Panc1 (cell line): ENCODE measurements around the gene TSC1. TPM values are rescaled to one million over a fixed set of nuclear protein-coding genes. Genes with fewer than 3 reads are reported as not detected.

Experiments
- ATAC-seq: fragments of 200-7000 bp; cut with Tn5 transposase; 2 replicates; pipeline ENCODE4 v1.9.1; 2020; ENCODE audit warnings: mild to moderate bottlenecking, moderate library complexity
- BruUV-seq: library from RNA; stranded (reverse); fragments of 400-500 nt; replicated peaks from 2 replicates; lab custom pipeline; 2021; lab: Mats Ljungman, UMichigan
- CTCF ChIA-PET: fragments of 300-600 bp; sonication (Branson Sonifier 250); formaldehyde crosslinking; loops from one replicate; lab custom pipeline; 2022; ENCODE audit warnings: antibody characterized with exemption; lab: Charles Lee
- POLR2A ChIA-PET: fragments of 300-600 bp; sonication (Branson Sonifier 250); formaldehyde crosslinking; loops from one replicate; lab custom pipeline; 2022; ENCODE audit warnings: antibody characterized with exemption; lab: Charles Lee
- DNase-seq: peaks from one replicate; pipeline ENCODE4 v3.0.0-alpha.2; 2010; ENCODE audit warnings: low read depth, low spot score
- H3K27ac ChIP-seq: 2 replicates; pipeline ENCODE4 v1.5.1; 2011; ENCODE audit warnings: mild to moderate bottlenecking, low read length, inconsistent platforms
- H3K27me3 ChIP-seq: fragments of 200-500 bp; sonication (Bioruptor generic); 2 replicates; pipeline ENCODE4 v1.6.0; 2014; ENCODE audit warnings: low read length, inconsistent platforms; ENCODE audit not compliant: control insufficient read depth, insufficient read depth
- H3K36me3 ChIP-seq: fragments of 200-500 bp; sonication (Bioruptor generic); 2 replicates; pipeline ENCODE4 v1.5.1; 2014; ENCODE audit warnings: inconsistent platforms, mild to moderate bottlenecking, low read length, moderate library complexity; ENCODE audit not compliant: control insufficient read depth, insufficient read depth
- H3K4me1 ChIP-seq: 2 replicates; pipeline ENCODE4 v1.5.1; 2011; ENCODE audit warnings: inconsistent platforms, mild to moderate bottlenecking, low read length, moderate library complexity; ENCODE audit not compliant: control insufficient read depth, insufficient read depth
- H3K4me3 ChIP-seq, 2 experiments: 2 replicates each; pipeline ENCODE4 v1.5.1; 2011 to 2012; ENCODE audit warnings: low read depth in 2 of 2, low read length in 2 of 2, mild to moderate bottlenecking in 2 of 2, inconsistent platforms in 1 of 2, moderate library complexity in 1 of 2
- H3K9me3 ChIP-seq: fragments of 200-500 bp; sonication (Bioruptor generic); 2 replicates; pipeline ENCODE4 v1.5.1; 2014; ENCODE audit warnings: low read depth, mild to moderate bottlenecking, inconsistent platforms, low read length, moderate library complexity; ENCODE audit not compliant: control insufficient read depth, insufficient read depth
- CTCF ChIP-seq: fragments of 450-650 bp; IDR thresholded peaks from 2 replicates; pipeline ENCODE4 v1.5.1; 2017; ENCODE audit warnings: mild to moderate bottlenecking
- POLR2AphosphoS5 ChIP-seq: IDR thresholded peaks from 2 replicates; pipeline ENCODE4 v1.6.1; 2012; ENCODE audit warnings: mild to moderate bottlenecking, low read depth, low read length, moderate library complexity
- REST ChIP-seq, 2 experiments: IDR thresholded peaks; 2 replicates each; pipeline ENCODE4 v1.6.1; 2011 to 2012; ENCODE audit warnings: low read depth in 2 of 2, control low read depth in 1 of 2, low read length in 1 of 2, mild to moderate bottlenecking in 1 of 2, moderate library complexity in 1 of 2; ENCODE audit not compliant: insufficient read depth in 1 of 2
- SIN3A ChIP-seq: IDR thresholded peaks from 2 replicates; pipeline ENCODE4 v1.6.1; 2012; ENCODE audit warnings: low read depth, mild to moderate bottlenecking, low read length, moderate library complexity, borderline replicate concordance; ENCODE audit not compliant: insufficient read depth
- TCF7L2 ChIP-seq: IDR thresholded peaks from 2 replicates; pipeline ENCODE4 v1.6.1; 2011; ENCODE audit warnings: mild to moderate bottlenecking, low read depth, low read length, inconsistent platforms
- in situ Hi-C: cut with HindIII; loops from 2 replicates; pipeline ENCODE4 v1.10.0; 2016; ENCODE audit warnings: low sequenced_read_pairs, low pct_unique_long_range_greater_than_20kb
- intact Hi-C: fragments of 100-400 bp; cut with micrococcal nuclease; formaldehyde crosslinking; loops from one replicate; pipeline ENCODE4 v1.10.0; 2022; ENCODE audit not compliant: unreplicated experiment
- total RNA-seq: library from RNA; stranded (reverse); gene quantifications from one replicate; pipeline ENCODE4 v1.2.1, GENCODE V29; 2021; ENCODE audit not compliant: unreplicated experiment

The TSC1 gene
- total RNA-seq, 1 experiment from 2014 or later, result 27.4 TPM

GRCh38 chr9:132864277-132864676, 80.1 kb downstream of the TSC1 start:
- H3K27ac ChIP-seq, result no peak overlapping the region
- no TSS peak for BruUV-seq
- in situ Hi-C loops (no loop called here), intact Hi-C loops (no loop called here)
- no peaks in the 10 kb centered on the region for H3K36me3 ChIP-seq
- no peak overlapping the region for H3K4me3 ChIP-seq
- POLR2A ChIA-PET, result no interaction called here
- CTCF ChIA-PET, result no interaction called here
- H3K27me3 ChIP-seq, result no peaks in the 10 kb centered on the region
- TF ChIP-seq TCF7L2, result no peak
- no peak for TF ChIP-seq CTCF
- TF ChIP-seq POLR2AphosphoS5, result no peak
- TF ChIP-seq REST (IDR thresholded peaks at IDR 0.05; ENCODE audit: insufficient read depth in 1 of 2, low read depth in 2 of 2, low read length in 1 of 2), result no peak
- no peak for TF ChIP-seq SIN3A
- DNase-seq (no peak), ATAC-seq (no peak)
- H3K9me3 ChIP-seq, result no peaks in the 10 kb centered on the region
- no peaks in the 10 kb centered on the region for H3K4me1 ChIP-seq

GRCh38 chr9:132863096-132863495, 81.3 kb downstream of the TSC1 start:
- in situ Hi-C loops (no loop called here), intact Hi-C loops (no loop called here)
- no peak overlapping the region for H3K27ac ChIP-seq
- no peaks in the 10 kb centered on the region for H3K36me3 ChIP-seq
- H3K4me1 ChIP-seq, result no peaks in the 10 kb centered on the region
- POLR2A ChIA-PET, result interaction anchor here (0.5 kb wide), 1 partner anchor 12 kb away, joined by 8 read pairs; no protein-coding TSS in a partner anchor
- no peak overlapping the region for H3K4me3 ChIP-seq
- no TSS peak for BruUV-seq
- no peaks in the 10 kb centered on the region for H3K9me3 ChIP-seq
- H3K27me3 ChIP-seq, result no peaks in the 10 kb centered on the region
- CTCF ChIA-PET, result no interaction called here
- DNase-seq (no peak), ATAC-seq (no peak)
- TF ChIP-seq CTCF (no peak), POLR2AphosphoS5 (no peak), TCF7L2 (no peak), SIN3A (no peak), REST (IDR thresholded peaks at IDR 0.05; ENCODE audit: insufficient read depth in 1 of 2, low read depth in 2 of 2, low read length in 1 of 2) (no peak)
